ENCODE results near the gene RNF34. TPM values are rescaled to one million over a fixed set of nuclear protein-coding genes. Genes with fewer than 3 reads are reported as not detected.
"Not testable (repeated sequence)": the region's sequence is repeated elsewhere in the genome, so short reads cannot be mapped to it uniquely, and the experiment has no call there.

RNF34 gene
- total RNA-seq, 2 experiments from 2014 or later = 70.4 to 72.5 TPM

GRCh38 chr12:121373755-121374154, 26.2 kb upstream of the RNF34 start:
- H3K27ac Mint-ChIP-seq = no peak overlapping the region
- no peaks in the 10 kb centered on the region for H3K36me3 Mint-ChIP-seq
- peaks cover 2% of the 10 kb centered on the region for H3K27me3 Mint-ChIP-seq
- POLR2A ChIA-PET = no interaction called here
- DNase-seq = no peak
- H3K4me3 Mint-ChIP-seq = no peak overlapping the region
- CTCF ChIA-PET = no interaction called here
- H3K4me1 Mint-ChIP-seq (ENCODE audit: low read depth) = no peaks in the 10 kb centered on the region
- no peaks in the 10 kb centered on the region for H3K9me3 Mint-ChIP-seq
- intact Hi-C loops (cut with micrococcal nuclease) = no loop called here

- DNase-seq; H3K27ac Mint-ChIP-seq; H3K27me3 Mint-ChIP-seq; H3K9me3 Mint-ChIP-seq; H3K4me3 Mint-ChIP-seq; CTCF ChIA-PET; H3K36me3 Mint-ChIP-seq; intact Hi-C loops (cut with micrococcal nuclease); POLR2A ChIA-PET; H3K4me1 Mint-ChIP-seq (ENCODE audit: low read depth): not testable (repeated sequence)
Measured at GRCh38 chr12:121374336-121374735, 25.6 kb upstream of the RNF34 start.

- POLR2A ChIA-PET; DNase-seq; H3K9me3 Mint-ChIP-seq; H3K27me3 Mint-ChIP-seq; H3K36me3 Mint-ChIP-seq; H3K4me3 Mint-ChIP-seq; H3K27ac Mint-ChIP-seq; H3K4me1 Mint-ChIP-seq (ENCODE audit: low read depth); intact Hi-C loops (cut with micrococcal nuclease): not testable (repeated sequence)
- CTCF ChIA-PET = interaction anchor here (0.6 to 1.3 kb wide), 2 partner anchors 26 to 68 kb away, joined by 3 to 4 read pairs; no protein-coding TSS in a partner anchor
Measured at GRCh38 chr12:121374945-121375584, 24.9 kb upstream of the RNF34 start.

- DNase-seq = no peak
- Mint-ChIP-seq H3K27me3 (peaks cover 2% of the 10 kb centered on the region), H3K36me3 (no peaks in the 10 kb centered on the region), H3K4me1 (ENCODE audit: low read depth) (no peaks in the 10 kb centered on the region), H3K27ac (no peak overlapping the region), H3K9me3 (no peaks in the 10 kb centered on the region), H3K4me3 (no peak overlapping the region)
- CTCF ChIA-PET = no interaction called here
- intact Hi-C loops (cut with micrococcal nuclease) = no loop called here
- POLR2A ChIA-PET = no interaction called here
Measured at GRCh38 chr12:121376754-121377697, 22.9 kb upstream of the RNF34 start.

- no peaks in the 10 kb centered on the region for H3K4me1 Mint-ChIP-seq (ENCODE audit: low read depth)
- H3K36me3 Mint-ChIP-seq = no peaks in the 10 kb centered on the region
- H3K27ac Mint-ChIP-seq = no peak overlapping the region
- peaks cover 2% of the 10 kb centered on the region for H3K27me3 Mint-ChIP-seq
- no peaks in the 10 kb centered on the region for H3K9me3 Mint-ChIP-seq
- DNase-seq = no peak
- POLR2A ChIA-PET = no interaction called here
- intact Hi-C loops (cut with micrococcal nuclease) = no loop called here
- no peak overlapping the region for H3K4me3 Mint-ChIP-seq
- CTCF ChIA-PET = no interaction called here
Measured at GRCh38 chr12:121378736-121379135, 21.2 kb upstream of the RNF34 start.

GRCh38 chr12:121379945-121380344, 20.0 kb upstream of the RNF34 start:
- H3K36me3 Mint-ChIP-seq = no peaks in the 10 kb centered on the region
- H3K27ac Mint-ChIP-seq = no peak overlapping the region
- no peaks in the 10 kb centered on the region for H3K4me1 Mint-ChIP-seq (ENCODE audit: low read depth)
- H3K4me3 Mint-ChIP-seq = no peak overlapping the region
- DNase-seq = no peak
- H3K27me3 Mint-ChIP-seq = peaks cover 2% of the 10 kb centered on the region
- intact Hi-C loops (cut with micrococcal nuclease) = no loop called here
- H3K9me3 Mint-ChIP-seq = no peaks in the 10 kb centered on the region
- ChIA-PET CTCF (no interaction called here), POLR2A (no interaction called here)

- Mint-ChIP-seq H3K4me1 (ENCODE audit: low read depth) (peaks cover 3% of the 10 kb centered on the region), H3K27me3 (peaks cover 4% of the 10 kb centered on the region), H3K36me3 (no peaks in the 10 kb centered on the region), H3K27ac (no peak overlapping the region), H3K9me3 (no peaks in the 10 kb centered on the region), H3K4me3 (no peak overlapping the region)
- no peak for DNase-seq
- POLR2A ChIA-PET = interaction anchor here (0.6 kb wide), 1 partner anchor 86 kb away, joined by 3 read pairs; no protein-coding TSS in a partner anchor
- CTCF ChIA-PET = interaction anchor here (0.6 to 1.8 kb wide), 4 partner anchors 49 to 1263 kb away, joined by 3 to 11 read pairs (median 6); no protein-coding TSS in a partner anchor
- intact Hi-C loops (cut with micrococcal nuclease) = no loop called here
Measured at GRCh38 chr12:121383601-121384021, 16.3 kb upstream of the RNF34 start.

- POLR2A ChIA-PET; intact Hi-C loops (cut with micrococcal nuclease); H3K9me3 Mint-ChIP-seq; DNase-seq; H3K4me3 Mint-ChIP-seq; H3K36me3 Mint-ChIP-seq; H3K27me3 Mint-ChIP-seq; H3K27ac Mint-ChIP-seq; H3K4me1 Mint-ChIP-seq (ENCODE audit: low read depth): not testable (repeated sequence)
- CTCF ChIA-PET = interaction anchor here (0.6 to 1.8 kb wide), 3 partner anchors 45 to 58 kb away, joined by 4 to 11 read pairs (median 7); no protein-coding TSS in a partner anchor
Measured at GRCh38 chr12:121384891-121385290, 15.0 kb upstream of the RNF34 start.

- peaks cover 2% of the 10 kb centered on the region for H3K27me3 Mint-ChIP-seq
- ChIA-PET CTCF (no interaction called here), POLR2A (interaction anchor here (0.9 kb wide), 1 partner anchor 13 kb away, joined by 3 read pairs; no protein-coding TSS in a partner anchor)
- intact Hi-C loops (cut with micrococcal nuclease) = no loop called here
- H3K4me1 Mint-ChIP-seq (ENCODE audit: low read depth) = peaks cover 14% of the 10 kb centered on the region
- no peak overlapping the region for H3K27ac Mint-ChIP-seq
- no peak overlapping the region for H3K4me3 Mint-ChIP-seq
- H3K36me3 Mint-ChIP-seq = no peaks in the 10 kb centered on the region
- no peaks in the 10 kb centered on the region for H3K9me3 Mint-ChIP-seq
- DNase-seq = peak; percentile 16
Measured at GRCh38 chr12:121388421-121388981, 11.4 kb upstream of the RNF34 start.

- no peak overlapping the region for H3K27ac Mint-ChIP-seq
- intact Hi-C loops (cut with micrococcal nuclease) = loop anchor here (1.0 kb wide), 1 partner anchor 8 kb away; no protein-coding TSS in a partner anchor
- peaks cover 14% of the 10 kb centered on the region for H3K4me1 Mint-ChIP-seq (ENCODE audit: low read depth)
- no peak overlapping the region for H3K4me3 Mint-ChIP-seq
- no peak for DNase-seq
- H3K9me3 Mint-ChIP-seq = no peaks in the 10 kb centered on the region
- H3K36me3 Mint-ChIP-seq = no peaks in the 10 kb centered on the region
- peaks cover 2% of the 10 kb centered on the region for H3K27me3 Mint-ChIP-seq
- POLR2A ChIA-PET = interaction anchor here (2.1 kb wide), 1 partner anchor 10 kb away, joined by 21 read pairs; the partner anchor contains the start of gene RNF34
- CTCF ChIA-PET = no interaction called here
Measured at GRCh38 chr12:121390856-121391255, 9.1 kb upstream of the RNF34 start.

- peak; percentile 66 for DNase-seq
- H3K9me3 Mint-ChIP-seq = no peaks in the 10 kb centered on the region
- CTCF ChIA-PET = interaction anchor here (1.4 kb wide), 1 partner anchor 57 kb away, joined by 4 read pairs; no protein-coding TSS in a partner anchor
- POLR2A ChIA-PET = interaction anchor here (1.3 to 2.1 kb wide), 2 partner anchors 9 to 10 kb away, joined by 4 to 21 read pairs; partner anchors contain the start of gene RNF34
- peak overlapping the region; percentile 27 for H3K4me3 Mint-ChIP-seq
- no peaks in the 10 kb centered on the region for H3K36me3 Mint-ChIP-seq
- intact Hi-C loops (cut with micrococcal nuclease) = loop anchor here (1.0 kb wide), 1 partner anchor 8 kb away; no protein-coding TSS in a partner anchor
- peaks cover 2% of the 10 kb centered on the region for H3K27me3 Mint-ChIP-seq
- peak overlapping the region; percentile 79 for H3K27ac Mint-ChIP-seq
- H3K4me1 Mint-ChIP-seq (ENCODE audit: low read depth) = peaks cover 14% of the 10 kb centered on the region
Measured at GRCh38 chr12:121391619-121392324, 8.1 kb upstream of the RNF34 start.

Measured in activated CD4-positive, alpha-beta memory T cell treated with anti-CD3 and anti-CD28 coated beads for 36 hours (primary cell).